A549 (cell line): Measurements from ENCODE around the gene S1PR1. TPM values are rescaled to one million over a fixed set of nuclear protein-coding genes. Genes with fewer than 3 reads are reported as not detected.
"Not testable (repeated sequence)": the region's sequence is repeated elsewhere in the genome, so short reads cannot be mapped to it uniquely, and the experiment has no call there.

ENCODE experiments used
- ATAC-seq, 2 experiments: fragments of 200-7000 bp in 1 of 2; fragments of >200 bp in 1 of 2; cut with Nextera tagmentation in 1 of 2; cut with Tn5 transposase in 1 of 2; 3 replicates each; pipeline versions ENCODE4 v1.8.0 to v1.9.1; 2018 to 2020; ENCODE audit warnings: mild to moderate bottlenecking in 1 of 2, moderate library complexity in 1 of 2
- CTCF ChIA-PET: fragments of 300-600 bp; sonication (Branson Sonifier 250); formaldehyde crosslinking; extraction: SDS; loops from one replicate; lab custom pipeline; 2021; ENCODE audit warnings: antibody characterized with exemption, inconsistent platforms; lab: Yijun Ruan, JAX
- POLR2A ChIA-PET: fragments of 350-600 bp; formaldehyde crosslinking; extraction: SDS; loops from one replicate; lab custom pipeline; 2021; ENCODE audit warnings: antibody characterized with exemption, inconsistent platforms; lab: Yijun Ruan, JAX
- DNase-seq, 2 experiments: peaks; one replicate each; pipeline versions ENCODE4 v3.0.0 to v3.0.0-alpha.2; 2011 to 2016; ENCODE audit warnings: low read depth in 1 of 2, low spot score in 1 of 2
- FAIRE-seq: peaks from 2 replicates; lab custom pipeline; 2011; peaks lifted over from hg19 to GRCh38; lab: Jason Lieb, UNC
- H3K27ac ChIP-seq, 2 experiments: fragments of >200 bp; sonication (Bioruptor Twin); formaldehyde crosslinking; 3 replicates each; pipeline ENCODE4 v1.5.1; 2016 to 2017
- H3K4me1 ChIP-seq: fragments of >200 bp; sonication (Bioruptor Twin); formaldehyde crosslinking; 3 replicates; pipeline ENCODE4 v1.6.1; 2016
- H3K4me2 ChIP-seq: fragments of >200 bp; sonication (Bioruptor Twin); formaldehyde crosslinking; 3 replicates; pipeline ENCODE4 v1.6.1; 2016
- H3K4me3 ChIP-seq: fragments of >200 bp; sonication (Bioruptor Twin); formaldehyde crosslinking; 3 replicates; pipeline ENCODE4 v1.5.1; 2016
- H3K9me3 ChIP-seq: fragments of >200 bp; sonication (Bioruptor Twin); formaldehyde crosslinking; 3 replicates; pipeline ENCODE4 v1.6.1; 2016
- CBX2 ChIP-seq: fragments of 200-600 bp; sonication (generic); IDR thresholded peaks from 2 replicates; pipeline ENCODE4 v1.6.1; 2016; ENCODE audit warnings: low read depth, mild to moderate bottlenecking, borderline replicate concordance
- ESRRA ChIP-seq: fragments of 150-350 bp; IDR thresholded peaks from 2 replicates; pipeline ENCODE4 v1.6.1; 2014; ENCODE audit warnings: mild to moderate bottlenecking, low read length, borderline replicate concordance
- FOSL2 ChIP-seq, 2 experiments: fragments of 450-650 bp in 1 of 2; fragments of >200 bp in 1 of 2; sonication (Bioruptor Twin) in 1 of 2; formaldehyde crosslinking; IDR thresholded peaks; 2 replicates each; pipeline versions ENCODE4 v1.5.0 to v1.6.1; 2016 to 2020; ENCODE audit warnings: mild to moderate bottlenecking in 1 of 2, moderate library complexity in 1 of 2
- FOXS1 ChIP-seq: fragments of 250-450 bp; sonication (Bioruptor Pico); IDR thresholded peaks from 2 replicates; pipeline ENCODE4 v1.5.0; 2020; ENCODE audit warnings: mild to moderate bottlenecking, moderate library complexity
- JUNB ChIP-seq: fragments of >200 bp; sonication (Bioruptor Twin); formaldehyde crosslinking; IDR thresholded peaks from 2 replicates; pipeline ENCODE4 v1.6.1; 2016
- MAFK ChIP-seq: fragments of 450-650 bp; IDR thresholded peaks from 2 replicates; pipeline ENCODE4 v1.6.1; 2014; ENCODE audit not compliant: partially characterized antibody
- MYC ChIP-seq: IDR thresholded peaks from 2 replicates; pipeline ENCODE4 v1.6.1; 2012; ENCODE audit warnings: mild to moderate bottlenecking, inconsistent platforms, low read length, improper control_type of control experiment, borderline replicate concordance
- POLR2AphosphoS2 ChIP-seq: conservative IDR thresholded peaks from 2 replicates; pipeline ENCODE4 v1.6.1; 2012; ENCODE audit warnings: low read length, improper control_type of control experiment, inconsistent platforms
- RCOR1 ChIP-seq: fragments of 150-350 bp; IDR thresholded peaks from 2 replicates; pipeline ENCODE4 v1.6.1; 2014; ENCODE audit warnings: antibody characterized with exemption, low read length, low read depth
- ZSCAN20 ChIP-seq: fragments of 250-450 bp; sonication (Bioruptor Pico); IDR thresholded peaks from 2 replicates; pipeline ENCODE4 v1.8.0; 2022; ENCODE audit warnings: mild to moderate bottlenecking, moderate library complexity
- WGBS: methylation state at CpG from one replicate; pipeline ENCODE4 v1.1.6; 2017; ENCODE audit errors: missing lambda C conversion rate; 5-methylcytosine and 5-hydroxymethylcytosine counted together
- polyA plus RNA-seq, 4 experiments: library from polyadenylated mRNA; depleted of rRNA in 3 of 4; stranded (reverse); fragments of >200 nt; fragmentation: RNase III in 1 of 4; extraction: RNeasy Plus Mini Kit Qiagen cat#74134 plus additional on column Dnase treatment in 1 of 4; gene quantifications; 2 replicates in 3 of 4; 3 replicates in 1 of 4; pipeline ENCODE4 v1.2.3, GENCODE V29; 2011 to 2017
- TF ChIP-seq, protein P1 (sequence below): IDR thresholded peaks from 2 replicates; pipeline ENCODE4 v1.6.1; 2012; ENCODE audit warnings: low read depth, borderline replicate concordance
- TF ChIP-seq, protein P2 (sequence below): IDR thresholded peaks from 2 replicates; pipeline ENCODE4 v1.6.1; 2012

The S1PR1 gene
- polyA plus RNA-seq, 2 of the 4 experiments (the other 2 are of a cell fraction) = 0.06 TPM; not detected in 1

GRCh38 chr1:101205457-101205856, 31.4 kb upstream of the S1PR1 start:
- TF ChIP-seq, protein P1, sequence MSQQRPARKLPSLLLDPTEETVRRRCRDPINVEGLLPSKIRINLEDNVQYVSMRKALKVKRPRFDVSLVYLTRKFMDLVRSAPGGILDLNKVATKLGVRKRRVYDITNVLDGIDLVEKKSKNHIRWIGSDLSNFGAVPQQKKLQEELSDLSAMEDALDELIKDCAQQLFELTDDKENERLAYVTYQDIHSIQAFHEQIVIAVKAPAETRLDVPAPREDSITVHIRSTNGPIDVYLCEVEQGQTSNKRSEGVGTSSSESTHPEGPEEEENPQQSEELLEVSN = no peak
- TF ChIP-seq JUNB = no peak
- no peak for TF ChIP-seq MYC
- no peak for TF ChIP-seq FOSL2 (IDR thresholded peaks at IDR 0.05)
- TF ChIP-seq FOSL2 (CRISPR knock-in tag; IDR thresholded peaks at IDR 0.05) = no peak
- TF ChIP-seq FOXS1 (CRISPR knock-in tag) = no peak
- TF ChIP-seq POLR2AphosphoS2 = no peak
- TF ChIP-seq CBX2 = no peak
- TF ChIP-seq RCOR1 = no peak
- TF ChIP-seq, all 56 proteins: peak for 0
- Histone ChIP-seq H3K4me1 (no peaks in the 10 kb centered on the region), H3K9me3 (no peaks in the 10 kb centered on the region), H3K4me3 (no peak overlapping the region), H3K4me2 (no peak overlapping the region), H3K27ac (no peak overlapping the region)
- ATAC-seq (no peak), DNase-seq (no peak), FAIRE-seq (no peak)
- POLR2A ChIA-PET = no interaction called here
- CTCF ChIA-PET = no interaction called here

DNA sequence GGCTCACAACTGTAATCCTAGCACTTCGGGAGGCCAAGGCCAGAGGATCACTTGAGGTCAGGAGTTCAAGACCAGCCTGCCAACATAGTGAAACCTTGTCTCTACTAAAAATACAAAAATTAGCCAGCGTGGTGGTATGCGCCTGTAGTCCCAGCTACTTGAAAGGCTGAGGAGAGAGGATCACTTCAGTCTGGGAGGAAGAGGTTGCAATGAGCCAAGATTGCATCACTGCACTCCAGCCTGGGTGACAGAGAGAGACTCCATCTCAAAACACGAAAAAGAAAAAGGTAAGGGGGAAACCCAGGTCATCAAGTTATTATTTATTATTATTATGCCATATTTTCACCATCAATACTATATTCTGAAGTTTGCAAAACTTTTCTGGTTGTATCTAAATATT, 30.7 kb upstream of the S1PR1 start:
- DNase-seq, H3K9me3 ChIP-seq, CTCF ChIA-PET, FAIRE-seq, H3K27ac ChIP-seq, H3K4me2 ChIP-seq, ATAC-seq, POLR2A ChIA-PET, H3K4me1 ChIP-seq, H3K4me3 ChIP-seq: not testable (repeated sequence)
- WGBS = 51% methylated on average over 4 of the region's 4 CpGs

DNA sequence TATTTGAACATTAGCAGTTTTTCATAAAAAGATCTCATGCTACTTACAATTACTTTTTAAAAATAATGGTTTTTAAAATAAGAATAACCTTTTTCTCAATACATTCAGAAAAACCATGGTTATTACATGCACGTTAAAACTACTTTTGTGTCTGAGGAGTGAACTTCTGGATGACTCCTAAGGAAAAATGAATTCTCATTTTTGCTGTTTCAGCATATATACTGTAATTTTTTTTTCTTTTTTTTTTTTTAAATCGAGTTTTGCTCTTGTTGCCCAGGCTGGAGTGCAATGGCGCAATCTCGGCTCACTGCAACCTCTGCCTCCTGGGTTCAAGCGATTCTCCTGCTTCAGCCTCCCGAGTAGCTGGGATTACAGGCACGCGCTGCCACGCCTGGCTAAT, 29.5 kb upstream of the S1PR1 start:
- ATAC-seq, DNase-seq, H3K4me3 ChIP-seq, FAIRE-seq, CTCF ChIA-PET, POLR2A ChIA-PET, H3K27ac ChIP-seq, H3K4me1 ChIP-seq, H3K9me3 ChIP-seq, H3K4me2 ChIP-seq: not testable (repeated sequence)
- peak; percentile 74 for TF ChIP-seq MAFK
- 69% methylated on average over 9 of the region's 9 CpGs for WGBS

DNA sequence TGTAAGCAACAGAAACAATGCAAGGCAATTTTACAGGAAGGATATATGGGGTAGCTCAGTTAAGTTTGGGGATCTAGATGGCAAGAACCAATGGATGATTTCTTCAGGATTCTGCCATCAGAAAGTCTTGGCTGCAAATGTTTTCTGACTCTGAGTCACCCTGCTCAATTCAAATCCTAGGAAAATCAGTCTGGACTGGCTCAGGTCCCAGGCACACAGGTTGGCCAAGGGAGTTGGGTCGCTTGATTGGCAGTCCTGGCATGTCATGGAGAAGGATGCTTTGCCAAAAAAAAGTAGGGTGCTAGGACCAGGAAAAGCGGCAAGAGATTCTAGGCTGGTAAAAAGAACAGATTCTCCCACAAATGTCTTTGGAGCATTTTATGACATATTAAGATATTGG, 28.9 kb upstream of the S1PR1 start:
- no peak for FAIRE-seq
- ChIA-PET CTCF (no interaction called here), POLR2A (no interaction called here)
- TF ChIP-seq POLR2AphosphoS2 = no peak
- Histone ChIP-seq H3K27ac (no peak overlapping the region), H3K4me3 (no peak overlapping the region), H3K9me3 (no peaks in the 10 kb centered on the region), H3K4me1 (no peaks in the 10 kb centered on the region), H3K4me2 (no peak overlapping the region)
- DNase-seq = no peak
- no peak for ATAC-seq
- 51% methylated on average over 2 of the region's 2 CpGs for WGBS

- CTCF ChIA-PET = interaction anchor here (1.0 to 1.1 kb wide), 2 partner anchors 21 to 93 kb away, joined by 3 read pairs; partner anchors contain the start of gene S1PR1
- ATAC-seq = no peak
- Histone ChIP-seq H3K27ac (no peak overlapping the region), H3K9me3 (no peaks in the 10 kb centered on the region), H3K4me1 (no peaks in the 10 kb centered on the region), H3K4me2 (no peak overlapping the region), H3K4me3 (no peak overlapping the region)
- TF ChIP-seq ZSCAN20 = no peak
- no peak for TF ChIP-seq ESRRA
- TF ChIP-seq, protein P2, sequence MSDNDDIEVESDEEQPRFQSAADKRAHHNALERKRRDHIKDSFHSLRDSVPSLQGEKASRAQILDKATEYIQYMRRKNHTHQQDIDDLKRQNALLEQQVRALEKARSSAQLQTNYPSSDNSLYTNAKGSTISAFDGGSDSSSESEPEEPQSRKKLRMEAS = no peak
- no peak for DNase-seq
- 52% methylated on average over 6 of the region's 6 CpGs for WGBS
- no peak for FAIRE-seq
- POLR2A ChIA-PET = no interaction called here
Measured at GRCh38 chr1:101215363-101216011, 21.3 kb upstream of the S1PR1 start.
